Ramos (cell line): ENCODE results near the gene TTLL1.
"Not testable (repeated sequence)": the region's sequence is repeated elsewhere in the genome, so short reads cannot be mapped to it uniquely, and the experiment has no call there.

Experiments used
- in situ Hi-C: fragments of 300-500 bp; cut with MboI; formaldehyde crosslinking; loops from one replicate; pipeline ENCODE4 v1.14.3; 2022; ENCODE audit warnings: low sequenced_read_pairs; ENCODE audit not compliant: unreplicated experiment

TTLL1 gene

GRCh38 chr22:43079742-43080141 lies 9.4 kb downstream of the TTLL1 start:
- in situ Hi-C loops = no loop called here

DNA sequence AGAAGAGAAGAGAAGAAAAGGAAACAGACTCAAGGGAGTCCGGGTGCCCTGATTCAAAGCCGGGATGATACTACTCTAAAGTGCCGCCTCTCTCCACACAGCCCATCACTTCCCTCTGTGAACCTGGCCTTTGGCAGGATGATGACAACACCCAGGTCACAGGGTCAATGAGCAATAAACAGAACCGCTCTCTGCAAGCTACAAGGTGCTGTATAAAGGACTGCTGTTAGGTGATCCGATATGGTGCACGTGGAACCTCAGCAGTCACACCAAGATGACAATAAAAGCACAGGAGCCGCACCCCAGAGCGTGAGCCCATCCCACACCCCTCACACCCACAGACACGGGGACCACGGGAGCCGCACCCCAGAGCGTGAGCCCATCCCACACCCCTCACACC lies 10.7 kb downstream of the TTLL1 start:
- in situ Hi-C loops = no loop called here

DNA sequence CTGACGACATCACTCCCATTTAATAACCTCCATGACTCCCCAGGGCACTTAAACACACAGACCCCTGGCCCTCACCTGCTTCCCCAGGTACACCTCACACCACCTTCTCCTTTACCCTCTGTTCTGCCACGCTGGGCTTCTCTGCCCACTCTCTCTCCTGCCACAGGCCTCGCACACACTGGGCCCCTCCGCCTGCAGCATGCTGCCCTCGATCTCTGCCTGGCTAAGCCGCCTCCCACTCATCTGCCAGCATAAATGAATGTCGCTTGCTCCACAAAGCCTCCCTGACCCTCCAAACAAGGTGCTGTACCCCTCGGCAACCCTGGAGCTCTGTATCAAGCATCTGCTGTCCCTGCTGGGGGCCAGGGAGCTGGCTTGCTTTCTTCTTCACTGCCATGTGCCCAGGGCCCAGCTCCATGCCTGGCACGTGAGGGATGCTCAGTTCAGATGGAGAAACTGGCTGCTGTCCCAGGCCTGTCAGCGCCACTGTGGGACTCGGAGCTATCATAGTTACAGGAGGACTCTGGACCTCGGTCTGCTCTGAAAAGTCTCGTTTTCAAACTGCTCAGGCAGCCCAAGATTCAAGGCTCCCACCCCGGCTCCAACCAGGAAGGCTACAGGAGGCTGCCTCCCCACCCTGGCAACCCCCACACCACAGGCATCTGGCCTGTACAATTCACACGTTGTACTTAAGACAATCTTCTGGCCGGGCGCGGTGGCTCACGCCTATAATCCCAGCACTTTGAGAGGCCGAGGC lies 11.9 kb downstream of the TTLL1 start:
- in situ Hi-C loops = no loop called here

DNA sequence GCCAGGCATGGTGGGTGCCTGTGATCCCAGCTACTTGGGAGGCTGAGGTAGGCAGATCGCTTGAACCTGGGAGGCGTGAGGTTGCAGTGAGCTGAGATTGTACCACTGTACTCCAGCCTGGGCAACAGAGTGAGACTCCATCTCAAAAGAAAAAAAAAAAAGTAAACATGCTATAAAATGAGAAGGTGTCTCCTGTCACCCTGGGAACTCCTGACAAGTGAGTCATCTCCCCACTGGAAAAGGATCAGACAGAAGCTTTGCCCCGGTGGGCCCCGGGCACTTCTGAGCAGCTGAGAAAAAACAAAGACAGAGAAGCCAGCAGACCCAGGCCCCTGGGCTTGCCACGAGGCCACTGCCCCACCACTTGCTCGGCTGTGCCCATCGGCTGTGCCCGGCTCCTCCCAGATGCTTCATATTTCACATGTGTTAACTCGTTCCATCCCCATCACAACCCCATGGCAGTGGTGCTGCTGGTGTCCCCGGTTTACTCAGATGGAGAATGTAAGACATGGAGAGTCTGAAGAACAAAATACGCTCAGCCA lies 22.3 kb downstream of the TTLL1 start:
- in situ Hi-C loops = no loop called here

DNA sequence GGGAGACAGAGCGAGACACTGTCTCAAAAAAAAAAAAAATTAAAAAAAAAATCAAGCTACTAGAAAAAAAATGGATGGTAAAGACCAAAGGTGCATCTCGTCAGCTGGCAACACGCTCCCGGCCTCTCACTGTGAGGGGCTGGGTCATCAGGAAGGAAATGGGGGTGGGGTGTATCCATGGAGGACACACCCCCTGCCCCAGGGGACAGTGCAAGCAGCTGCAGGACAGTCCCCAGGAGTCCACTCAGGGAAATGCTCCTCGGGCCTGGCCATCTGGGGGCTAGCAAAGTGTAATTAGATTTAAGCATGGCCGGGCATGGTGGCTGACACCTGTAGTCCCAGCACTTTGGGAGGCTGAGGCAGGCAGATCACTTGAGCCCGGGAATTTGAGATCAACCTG lies 23.1 kb downstream of the TTLL1 start:
- in situ Hi-C loops = no loop called here

DNA sequence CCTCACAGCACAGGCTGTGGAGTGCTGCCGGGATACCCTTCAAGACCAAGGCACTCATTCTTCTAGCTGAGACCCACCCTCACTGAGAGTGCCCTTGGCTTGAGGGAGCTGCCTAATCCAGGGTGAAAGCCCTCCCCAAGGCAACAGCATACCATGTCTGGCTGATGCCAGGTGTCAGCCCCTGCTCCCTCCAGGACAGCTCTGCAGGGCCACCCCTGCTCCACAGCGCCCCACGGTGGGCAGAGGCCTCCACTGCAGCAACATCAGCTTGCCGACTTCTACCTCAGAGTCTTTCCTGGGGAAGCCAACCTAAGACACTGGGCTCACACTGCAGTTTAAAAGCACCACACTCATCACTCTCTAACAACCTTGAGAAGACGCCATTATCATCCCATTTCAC lies 29.0 kb downstream of the TTLL1 start:
- in situ Hi-C loops = no loop called here

DNA sequence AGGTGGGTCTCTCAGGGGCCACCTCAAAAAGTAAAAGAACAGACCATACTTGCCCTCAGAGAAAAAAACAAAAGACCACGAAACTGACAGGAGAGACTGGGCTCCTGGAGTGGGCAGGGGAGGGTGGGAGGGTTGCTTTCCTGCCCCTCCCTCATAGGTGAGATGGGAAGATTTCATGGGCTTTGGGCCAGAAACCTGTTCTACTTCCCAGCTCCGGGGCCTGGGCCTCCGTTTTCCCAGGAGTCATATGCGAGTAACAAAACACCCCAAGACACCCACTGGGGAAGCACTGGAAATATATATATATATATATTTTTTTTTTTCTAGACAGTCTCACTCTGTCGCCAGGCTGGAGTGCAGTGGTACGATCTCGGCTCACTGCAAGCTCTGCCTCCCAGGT lies 31.6 kb downstream of the TTLL1 start:
- in situ Hi-C loops = no loop called here

GRCh38 chr22:43053176-43053575 lies 36.0 kb downstream of the TTLL1 start:
- in situ Hi-C loops = no loop called here

DNA sequence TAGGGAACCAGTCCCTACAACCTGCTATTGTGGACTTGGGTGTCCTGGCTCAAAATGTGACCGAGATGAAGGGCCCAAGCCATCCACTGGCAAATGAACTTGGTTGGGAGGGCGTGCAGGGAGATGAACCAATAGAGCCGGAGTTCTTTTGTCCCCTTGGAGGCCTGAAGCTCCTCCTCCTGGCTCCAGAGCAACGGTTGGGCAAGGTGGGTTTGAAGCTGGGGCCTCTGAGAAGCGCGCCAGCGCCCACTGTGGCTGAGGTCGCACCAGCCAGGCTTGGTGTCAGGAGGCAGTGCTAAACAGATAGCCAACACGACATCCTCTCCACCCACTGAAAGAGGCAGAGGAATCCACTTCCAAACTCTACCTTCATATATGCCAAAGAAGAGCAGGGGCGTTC lies 38.2 kb downstream of the TTLL1 start:
- in situ Hi-C loops = no loop called here

DNA sequence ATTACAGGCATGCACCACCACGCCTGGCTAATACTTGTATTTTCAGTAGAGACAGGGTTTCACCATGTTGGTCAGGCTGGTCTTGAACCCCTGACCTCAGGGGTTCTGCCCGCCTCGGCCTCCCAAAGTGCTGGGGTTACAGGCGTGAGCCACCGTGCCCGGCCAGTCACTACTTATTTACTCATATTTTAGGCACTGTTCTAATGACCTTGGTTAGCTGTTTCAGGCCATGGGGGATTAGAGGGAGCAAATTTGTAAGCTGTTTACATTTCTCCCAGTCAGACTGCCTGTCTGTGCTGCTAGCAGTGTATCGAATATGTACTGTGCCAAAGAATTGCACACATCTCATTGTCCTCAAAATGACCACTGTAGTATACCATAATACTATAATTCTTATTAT lies 41.6 kb downstream of the TTLL1 start:
- in situ Hi-C loops = no loop called here

DNA sequence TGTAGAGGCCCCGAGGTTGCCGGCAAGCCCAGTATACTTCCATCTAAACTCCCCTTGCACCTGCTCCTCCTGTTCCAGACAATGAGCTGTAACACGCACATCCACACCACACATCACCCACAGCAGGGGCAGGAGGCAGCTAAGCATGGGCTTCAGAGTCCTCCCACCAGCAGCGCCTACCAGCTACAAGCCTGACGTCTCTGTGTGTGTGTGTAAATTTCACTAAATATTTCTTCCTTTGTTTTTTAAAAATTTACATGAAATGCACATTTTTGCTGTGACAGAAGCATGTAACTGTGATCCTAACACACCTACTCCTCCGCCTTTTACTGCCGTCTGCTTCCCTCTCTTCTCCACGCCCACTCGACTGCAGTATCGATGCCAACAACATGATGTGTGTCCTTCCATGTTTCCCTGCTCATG lies 44.9 kb downstream of the TTLL1 start:
- in situ Hi-C loops = no loop called here

- in situ Hi-C loops = no loop called here
Measured at GRCh38 chr22:43042101-43042780, 47.0 kb downstream of the TTLL1 start.

GRCh38 chr22:43039800-43040199 lies 49.4 kb downstream of the TTLL1 start:
- in situ Hi-C loops = no loop called here

DNA sequence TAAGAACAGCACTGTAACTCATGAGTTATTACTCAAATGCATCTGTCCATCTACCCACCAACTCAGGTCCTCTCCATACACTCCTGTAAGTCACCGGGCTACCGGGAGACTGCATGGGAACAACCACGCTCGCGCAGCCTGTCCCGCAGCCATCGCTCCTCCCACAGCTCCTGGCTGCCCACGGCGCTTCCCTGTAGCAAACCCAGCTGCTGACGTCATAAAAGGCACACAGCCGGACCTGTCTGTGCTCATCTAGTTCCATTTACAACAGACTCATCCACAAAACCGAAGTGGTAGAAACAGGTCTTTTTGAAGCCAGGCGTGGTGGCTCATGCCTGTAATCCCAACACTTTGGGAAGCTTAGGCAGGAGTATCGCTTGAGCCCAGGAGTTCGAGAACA lies 50.9 kb downstream of the TTLL1 start:
- in situ Hi-C loops = no loop called here

DNA sequence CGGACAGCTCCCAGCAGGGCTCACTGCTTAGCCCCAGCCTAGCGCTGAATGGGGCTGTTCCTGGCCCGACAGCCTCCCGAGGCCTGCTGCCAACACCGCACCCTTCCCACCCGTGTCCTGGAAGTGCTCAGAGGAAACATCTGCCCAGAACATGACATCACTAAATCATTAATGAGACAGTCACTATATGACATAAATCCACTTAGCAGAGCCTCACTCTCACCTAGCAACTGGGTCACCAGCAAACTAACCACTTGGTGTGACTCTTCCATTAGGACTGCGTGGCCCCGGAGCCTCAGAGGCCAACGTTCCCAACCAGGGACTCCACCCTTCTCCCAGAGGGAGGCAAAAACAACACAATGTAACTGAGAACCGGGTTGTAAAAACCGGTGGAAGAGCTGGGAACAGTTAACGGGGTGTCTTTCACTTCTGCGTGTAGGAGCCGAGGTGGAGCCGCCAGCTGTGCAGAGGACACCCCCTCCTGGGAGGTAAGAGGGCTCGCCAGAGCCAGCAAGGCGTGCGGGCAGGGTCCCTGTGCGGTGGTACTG lies 52.8 kb downstream of the TTLL1 start:
- in situ Hi-C loops = no loop called here

GRCh38 chr22:43035250-43035649 lies 53.9 kb downstream of the TTLL1 start:
- in situ Hi-C loops = no loop called here

DNA sequence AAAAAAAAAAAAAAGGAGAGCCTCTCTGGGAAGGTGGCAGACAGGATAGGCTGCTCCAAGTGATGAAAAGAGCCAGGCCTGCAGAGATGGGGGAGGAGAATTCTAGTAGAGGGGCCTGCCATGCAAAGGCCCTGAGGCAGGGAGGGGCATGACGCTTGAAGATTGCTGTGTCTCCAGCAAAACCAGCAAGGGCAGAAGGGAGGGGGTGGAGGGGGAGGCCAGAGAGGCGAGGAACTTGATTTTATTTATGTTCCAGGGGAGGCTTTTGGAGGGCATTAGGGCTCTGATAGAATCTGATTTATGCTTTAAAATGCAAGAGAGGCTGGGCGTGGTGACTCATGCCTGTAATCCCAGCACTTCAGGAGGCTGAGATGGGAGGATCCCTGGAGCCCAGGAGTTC lies 57.6 kb downstream of the TTLL1 start:
- in situ Hi-C loops = no loop called here

GRCh38 chr22:43018615-43019014 lies 70.6 kb downstream of the TTLL1 start:
- in situ Hi-C loops = no loop called here

- in situ Hi-C loops = no loop called here
Measured at GRCh38 chr22:43017525-43018460, 71.4 kb downstream of the TTLL1 start.

- in situ Hi-C loops = not testable (repeated sequence)
Measured at GRCh38 chr22:43016150-43016549, 73.0 kb downstream of the TTLL1 start.
